ENCODE measurements around the gene PEX12.
A peak's percentile ranks its signal among the peaks of the same experiment; 100 is the strongest.

PEX12 gene

GRCh38 chr17:35578197-35578928, at the start of gene PEX12:
PEX12 (minus strand) TSS chr17:35578571; CDS start chr17:35578021, 550 bp downstream.
- peak within 1 kb of the TSS; percentile 85 for H3K4me2 ChIP-seq
- peaks cover 13% of the 10 kb centered on the region for H3K4me1 ChIP-seq (ENCODE audit: low read depth, poor library complexity, severe bottlenecking)
- peak within 1 kb of the TSS; percentile 73 for H3K27ac ChIP-seq
- H3K9ac ChIP-seq: peak within 1 kb of the TSS; percentile 76
- H3K79me2 ChIP-seq (ENCODE audit: insufficient read depth, low read depth): no peaks in the 10 kb centered on the region
- no peaks in the 10 kb centered on the region for H4K20me1 ChIP-seq (ENCODE audit: insufficient read depth)
- peak within 1 kb of the TSS; percentile 65 for H3K4me3 ChIP-seq (IDR thresholded peaks at IDR 0.05; ENCODE audit: insufficient read depth, low read depth, low read length)
- no peaks in the 10 kb centered on the region for H3K36me3 ChIP-seq (ENCODE audit: insufficient read depth)
- no peak for TF ChIP-seq CTCF (conservative IDR thresholded peaks at IDR 0.05; ENCODE audit: low read depth, low read length)
- peak within 1 kb of the TSS; percentile 87 for H2AFZ ChIP-seq (ENCODE audit: low read depth)
- H3K27me3 ChIP-seq (ENCODE audit: insufficient read depth, low read depth): no peaks in the 10 kb centered on the region

- no peaks in the 10 kb centered on the region for H3K27me3 ChIP-seq (ENCODE audit: insufficient read depth, low read depth)
- TF ChIP-seq CTCF (conservative IDR thresholded peaks at IDR 0.05; ENCODE audit: low read depth, low read length): no peak
- H3K36me3 ChIP-seq (ENCODE audit: insufficient read depth): no peaks in the 10 kb centered on the region
- H3K9ac ChIP-seq: no peak overlapping the region
- no peak overlapping the region for H2AFZ ChIP-seq (ENCODE audit: low read depth)
- H3K79me2 ChIP-seq (ENCODE audit: insufficient read depth, low read depth): no peaks in the 10 kb centered on the region
- no peaks in the 10 kb centered on the region for H4K20me1 ChIP-seq (ENCODE audit: insufficient read depth)
- H3K27ac ChIP-seq: no peak overlapping the region
- H3K4me3 ChIP-seq (IDR thresholded peaks at IDR 0.05; ENCODE audit: insufficient read depth, low read depth, low read length): no peak overlapping the region
- no peaks in the 10 kb centered on the region for H3K4me1 ChIP-seq (ENCODE audit: low read depth, poor library complexity, severe bottlenecking)
- H3K4me2 ChIP-seq: no peak overlapping the region
Observed at GRCh38 chr17:35627417-35627816, 49.0 kb upstream of the PEX12 start.

- H3K27me3 ChIP-seq (ENCODE audit: insufficient read depth, low read depth): no peaks in the 10 kb centered on the region
- no peak overlapping the region for H3K27ac ChIP-seq
- no peak overlapping the region for H3K9ac ChIP-seq
- no peaks in the 10 kb centered on the region for H4K20me1 ChIP-seq (ENCODE audit: insufficient read depth)
- no peaks in the 10 kb centered on the region for H3K79me2 ChIP-seq (ENCODE audit: insufficient read depth, low read depth)
- H2AFZ ChIP-seq (ENCODE audit: low read depth): no peak overlapping the region
- no peaks in the 10 kb centered on the region for H3K36me3 ChIP-seq (ENCODE audit: insufficient read depth)
- H3K4me3 ChIP-seq (IDR thresholded peaks at IDR 0.05; ENCODE audit: insufficient read depth, low read depth, low read length): no peak overlapping the region
- no peaks in the 10 kb centered on the region for H3K4me1 ChIP-seq (ENCODE audit: low read depth, poor library complexity, severe bottlenecking)
- TF ChIP-seq CTCF (conservative IDR thresholded peaks at IDR 0.05; ENCODE audit: low read depth, low read length): no peak
- H3K4me2 ChIP-seq: no peak overlapping the region
Observed at GRCh38 chr17:35621768-35622167, 43.4 kb upstream of the PEX12 start.

GRCh38 chr17:35618628-35619027, 40.3 kb upstream of the PEX12 start:
- no peaks in the 10 kb centered on the region for H3K79me2 ChIP-seq (ENCODE audit: insufficient read depth, low read depth)

More at GRCh38 chr17:35618628-35619027, 40.3 kb upstream of the PEX12 start:
- no peak for TF ChIP-seq CTCF (conservative IDR thresholded peaks at IDR 0.05; ENCODE audit: low read depth, low read length)
- no peaks in the 10 kb centered on the region for H3K4me1 ChIP-seq (ENCODE audit: low read depth, poor library complexity, severe bottlenecking)
- no peak overlapping the region for H3K4me2 ChIP-seq
- no peak overlapping the region for H3K9ac ChIP-seq
- H3K27me3 ChIP-seq (ENCODE audit: insufficient read depth, low read depth): no peaks in the 10 kb centered on the region
- H3K4me3 ChIP-seq (IDR thresholded peaks at IDR 0.05; ENCODE audit: insufficient read depth, low read depth, low read length): no peak overlapping the region
- no peak overlapping the region for H3K27ac ChIP-seq
- no peak overlapping the region for H2AFZ ChIP-seq (ENCODE audit: low read depth)
- H4K20me1 ChIP-seq (ENCODE audit: insufficient read depth): no peaks in the 10 kb centered on the region
- no peaks in the 10 kb centered on the region for H3K36me3 ChIP-seq (ENCODE audit: insufficient read depth)
